HG03095 (cell line): ENCODE measurements around the gene PRICKLE3.
"Not testable (repeated sequence)": the region's sequence is repeated elsewhere in the genome, so short reads cannot be mapped to it uniquely, and the experiment has no call there.

Source experiments
- ATAC-seq: cut with Tn5 transposase; IDR thresholded peaks from one replicate; pipeline ENCODE4 v1.9.1; 2021; ENCODE audit warnings: moderate library complexity; ENCODE audit not compliant: unreplicated experiment

Gene PRICKLE3

DNA sequence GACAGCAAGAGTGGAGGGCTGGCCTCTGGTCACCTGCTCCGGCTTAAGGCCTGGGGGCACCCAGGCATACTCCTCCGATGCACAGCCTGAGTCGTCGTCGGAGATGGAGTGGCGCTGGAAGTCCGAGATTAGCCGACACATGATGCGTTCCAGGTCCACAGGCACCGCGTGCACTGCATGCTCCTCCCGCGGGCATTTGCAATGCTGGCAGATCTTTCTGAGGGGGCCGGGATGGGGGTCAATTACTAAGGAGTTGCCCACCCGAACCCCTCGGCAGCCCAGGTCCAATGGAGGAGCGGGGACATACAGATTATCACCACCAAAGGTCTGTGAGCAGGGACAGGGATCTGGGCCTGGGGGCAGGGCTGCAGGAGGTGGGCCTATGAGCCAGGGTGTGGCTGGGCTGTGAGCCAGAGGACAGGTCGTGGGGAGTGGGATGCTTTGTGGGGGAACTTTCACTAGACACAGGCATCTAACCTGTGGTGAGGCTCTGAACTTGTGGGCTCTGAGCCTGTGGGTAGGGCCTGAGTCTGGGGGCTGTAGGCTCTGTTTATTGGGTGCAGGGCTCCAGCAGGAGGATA is 2.4 kb downstream of the PRICKLE3 start:
- no peak for ATAC-seq

DNA sequence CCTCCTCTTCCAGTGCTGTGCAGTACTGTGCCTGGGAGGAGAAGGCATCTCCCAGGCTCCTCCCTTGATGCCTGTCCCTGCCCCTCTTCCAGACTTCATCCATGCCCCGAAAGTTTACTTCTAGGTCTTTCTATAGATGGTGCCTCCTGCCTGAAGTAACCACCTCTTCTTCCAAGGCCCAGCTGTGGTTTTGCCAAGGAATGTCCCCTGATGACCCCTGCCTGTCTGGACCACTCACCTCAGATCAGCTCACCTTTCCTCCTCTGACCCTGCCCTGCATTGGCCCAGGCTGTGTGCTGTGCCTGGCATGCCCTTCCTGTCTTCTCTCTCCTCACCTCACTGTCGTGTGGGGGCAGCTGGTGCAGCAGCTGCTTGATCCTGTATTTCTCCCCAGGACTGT is 6.8 kb downstream of the PRICKLE3 start:
- ATAC-seq, result no peak

DNA sequence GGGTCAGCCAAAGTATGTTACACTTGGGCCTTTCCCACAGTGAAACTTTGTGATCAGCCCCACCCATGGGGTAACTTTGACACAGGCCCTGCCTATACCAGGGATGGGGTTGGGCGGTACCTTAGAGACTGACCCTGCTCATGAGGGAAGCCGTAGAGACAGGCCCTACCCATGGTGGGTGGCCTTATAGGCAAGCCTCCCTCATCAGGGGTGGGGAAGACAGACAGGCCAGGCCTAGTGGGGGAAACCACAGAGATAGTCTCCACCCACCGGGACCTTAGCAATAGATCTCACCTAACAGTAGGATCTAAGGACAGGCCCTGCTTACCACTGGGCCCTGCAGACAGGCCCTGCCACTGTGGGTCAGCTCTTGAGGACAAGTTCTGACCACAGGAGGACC is 7.6 kb downstream of the PRICKLE3 start:
- ATAC-seq, result no peak

DNA sequence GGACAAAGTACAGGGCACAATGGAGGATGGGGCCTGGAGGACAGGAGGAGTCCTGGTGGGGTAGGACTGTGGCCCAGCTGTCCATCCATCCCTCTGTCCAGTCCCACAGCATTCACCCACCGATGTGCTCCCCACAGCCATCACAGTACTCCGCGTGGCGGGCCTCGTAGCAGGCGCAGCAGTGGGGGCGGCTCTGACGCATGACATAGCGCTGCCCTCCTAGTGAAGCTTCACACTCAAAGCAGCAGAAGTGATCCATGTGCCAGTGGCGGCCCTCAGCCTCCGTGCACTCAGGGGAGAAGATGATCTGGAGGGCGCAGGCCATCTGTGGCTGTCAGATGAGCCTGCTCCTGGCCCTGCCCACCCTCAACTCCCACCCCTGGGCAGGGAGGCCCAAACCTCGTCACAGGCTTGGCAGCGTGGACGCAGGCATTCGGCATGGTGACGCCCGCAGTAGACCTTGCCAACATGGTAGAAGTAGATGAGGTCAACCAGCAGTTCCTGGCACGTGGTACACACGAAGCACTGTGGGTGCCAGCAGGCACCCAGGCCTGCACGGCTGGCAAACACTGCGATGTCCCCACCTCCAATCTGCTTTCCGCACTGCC is 8.2 kb downstream of the PRICKLE3 start:
- ATAC-seq, result no peak

DNA sequence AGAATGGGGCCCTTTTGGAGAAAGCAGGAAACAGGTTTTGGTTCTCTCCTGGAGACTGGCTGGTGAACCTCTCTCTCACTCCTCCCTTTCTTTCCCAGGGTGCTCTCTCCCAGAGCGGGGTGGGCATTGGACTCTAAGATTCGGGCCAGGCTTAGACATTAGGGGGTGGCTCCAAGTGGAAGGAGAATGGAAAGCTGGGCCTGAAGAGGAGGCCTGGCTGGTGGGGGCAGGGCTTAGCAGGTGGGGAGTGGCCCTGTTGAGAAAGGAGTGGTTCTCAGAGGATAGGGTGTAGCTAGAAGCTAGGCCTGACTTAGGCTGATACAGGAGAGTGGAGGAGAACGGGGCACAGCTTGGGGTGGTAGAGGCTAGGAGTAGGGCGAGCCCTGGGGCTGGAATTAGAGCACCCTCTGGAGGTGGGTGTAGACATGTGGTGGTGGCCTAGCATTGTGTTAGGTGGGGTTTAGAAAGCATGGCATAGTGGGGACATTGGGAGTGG is 8.8 kb downstream of the PRICKLE3 start:
- no peak for ATAC-seq

DNA sequence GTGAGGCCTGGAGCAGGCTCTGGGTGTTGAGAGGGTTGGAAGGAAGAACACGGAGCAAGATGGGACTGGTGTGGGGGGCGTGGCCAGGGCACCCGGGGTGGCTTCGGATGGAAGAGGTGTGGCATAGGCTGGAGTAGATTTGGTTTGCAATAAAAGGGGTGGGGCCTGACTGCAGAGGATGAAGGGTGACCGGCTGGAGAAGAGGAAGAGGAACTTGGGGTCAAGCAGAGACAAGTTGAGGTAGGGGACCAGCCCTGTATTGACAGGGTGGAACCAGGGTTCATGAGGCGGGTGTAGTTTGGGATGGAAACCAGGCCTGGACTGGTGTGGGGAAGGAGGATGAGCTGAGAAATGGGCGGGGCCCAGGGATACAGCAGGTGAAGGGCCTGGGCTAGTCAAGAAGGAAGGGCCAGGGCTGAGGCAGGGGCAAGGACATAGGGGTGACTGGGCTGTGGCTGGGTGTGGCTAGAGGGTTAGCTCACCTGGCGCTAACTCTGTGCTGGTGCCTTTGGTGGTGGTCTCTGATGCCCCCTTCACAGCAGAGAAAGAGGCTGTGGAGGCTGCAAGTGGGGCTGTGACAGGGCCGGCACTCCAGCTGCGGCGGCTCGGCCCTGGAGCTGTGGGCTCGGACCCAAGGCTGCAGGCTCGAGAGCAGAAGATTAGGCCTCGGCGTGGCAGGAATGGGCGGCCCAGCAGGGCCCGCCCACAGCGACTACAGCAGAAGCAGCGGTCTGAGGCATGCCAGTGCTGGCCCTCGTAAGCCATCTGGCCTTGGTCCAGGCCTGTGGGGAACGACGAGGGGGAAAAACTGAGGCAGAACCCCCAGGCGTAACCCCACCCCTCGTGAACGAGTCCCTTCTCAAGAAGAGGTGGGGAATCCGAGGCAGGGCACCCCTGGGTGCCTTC is 9.5 kb downstream of the PRICKLE3 start:
- no peak for ATAC-seq

GRCh38 chrX:49175435-49176274 is 10.5 kb downstream of the PRICKLE3 start:
- no peak for ATAC-seq

DNA sequence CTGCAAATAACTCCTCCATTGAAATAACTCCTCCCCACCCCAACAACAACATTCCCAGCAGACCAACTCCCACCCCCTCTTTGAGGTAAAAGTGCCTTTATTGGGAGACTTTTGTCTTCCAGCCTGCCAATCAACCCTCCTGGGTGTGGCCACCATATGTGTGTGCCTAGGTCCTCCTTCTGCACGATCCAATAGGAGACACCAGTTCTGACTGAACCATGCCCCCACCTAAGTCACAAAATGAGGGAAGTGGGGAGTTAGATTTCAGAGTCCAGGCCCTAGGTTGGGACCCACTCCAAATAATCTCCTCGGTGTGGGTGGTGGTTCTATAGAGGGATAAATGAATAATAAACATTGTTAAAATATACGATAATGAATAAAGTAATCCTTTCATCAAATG is 11.4 kb downstream of the PRICKLE3 start:
- no peak for ATAC-seq

GRCh38 chrX:49173544-49173943 is 12.6 kb downstream of the PRICKLE3 start:
- not testable (repeated sequence) for ATAC-seq

- ATAC-seq, result peak; percentile 67
Measured at GRCh38 chrX:49172280-49172780, 13.8 kb downstream of the PRICKLE3 start.

DNA sequence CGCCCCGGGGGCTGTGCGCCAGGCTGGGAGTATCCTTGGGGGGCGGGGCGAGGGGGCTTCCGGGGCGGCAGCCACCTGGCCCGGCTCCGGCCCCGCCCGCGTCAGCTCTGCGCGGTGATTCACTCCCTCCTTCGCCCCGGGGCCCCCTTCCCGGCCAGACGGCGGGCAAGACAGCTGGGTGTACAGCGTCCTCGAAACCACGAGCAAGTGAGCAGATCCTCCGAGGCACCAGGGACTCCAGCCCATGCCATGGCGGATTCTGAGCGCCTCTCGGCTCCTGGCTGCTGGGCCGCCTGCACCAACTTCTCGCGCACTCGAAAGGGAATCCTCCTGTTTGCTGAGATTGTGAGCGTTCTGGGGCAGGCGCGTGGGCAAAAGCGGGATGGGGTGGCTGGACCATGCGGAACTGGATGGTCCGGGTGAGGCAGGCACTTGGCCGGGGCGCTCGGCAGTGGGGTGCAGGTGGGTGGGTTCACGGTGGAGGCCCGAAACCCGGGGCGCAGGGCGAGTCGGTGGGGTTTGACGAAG is 14.4 kb downstream of the PRICKLE3 start, which contains the start of gene PLP2:
Gene PLP2 (plus strand): TSS at position 147 of the 528 bp plus-strand sequence. CDS start 103 bp downstream, at position 250.
- ATAC-seq, result peak; percentile 36

- ATAC-seq, result no peak
Measured at GRCh38 chrX:49167740-49168108, 18.4 kb downstream of the PRICKLE3 start.

DNA sequence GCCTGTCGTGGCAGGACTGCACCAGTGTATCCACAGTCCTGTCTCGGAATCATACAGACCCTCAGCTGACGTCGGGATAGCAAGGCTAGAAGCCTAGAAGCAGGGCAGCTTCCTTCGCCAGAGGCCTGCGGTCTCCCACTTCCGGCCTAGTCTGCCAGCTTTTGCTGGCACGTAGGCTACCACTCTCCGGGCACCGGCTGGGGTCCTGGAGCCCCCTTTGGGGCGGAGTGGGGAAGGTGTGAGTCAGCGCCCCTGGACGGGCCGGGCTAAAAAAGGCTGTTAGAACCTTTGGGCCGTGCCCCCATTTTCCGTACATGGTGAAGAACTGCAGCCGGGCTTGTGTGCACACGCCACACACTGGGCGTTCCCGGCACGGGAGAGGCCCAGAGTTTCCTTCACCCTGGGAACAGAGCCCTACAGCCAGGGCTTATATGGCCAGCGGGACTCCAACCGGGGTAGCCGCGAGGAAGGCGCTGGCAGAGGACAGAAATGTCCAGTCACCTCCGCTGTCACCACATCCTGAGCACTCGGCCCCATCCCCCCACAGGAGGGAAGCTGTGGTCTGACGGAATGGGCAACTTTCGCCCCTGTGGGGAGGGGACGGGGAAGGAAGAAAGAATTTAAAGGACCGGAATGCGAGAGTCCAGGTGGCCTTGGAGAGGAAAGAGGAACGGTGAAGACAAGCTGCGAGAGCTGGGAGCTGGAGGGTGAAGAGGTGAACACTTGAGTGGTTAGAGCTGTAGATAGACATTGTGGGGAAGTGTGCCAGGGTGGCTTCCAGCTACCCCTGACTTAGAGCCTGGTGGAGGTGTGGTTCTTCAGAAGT is 19.0 kb downstream of the PRICKLE3 start:
- no peak for ATAC-seq

DNA sequence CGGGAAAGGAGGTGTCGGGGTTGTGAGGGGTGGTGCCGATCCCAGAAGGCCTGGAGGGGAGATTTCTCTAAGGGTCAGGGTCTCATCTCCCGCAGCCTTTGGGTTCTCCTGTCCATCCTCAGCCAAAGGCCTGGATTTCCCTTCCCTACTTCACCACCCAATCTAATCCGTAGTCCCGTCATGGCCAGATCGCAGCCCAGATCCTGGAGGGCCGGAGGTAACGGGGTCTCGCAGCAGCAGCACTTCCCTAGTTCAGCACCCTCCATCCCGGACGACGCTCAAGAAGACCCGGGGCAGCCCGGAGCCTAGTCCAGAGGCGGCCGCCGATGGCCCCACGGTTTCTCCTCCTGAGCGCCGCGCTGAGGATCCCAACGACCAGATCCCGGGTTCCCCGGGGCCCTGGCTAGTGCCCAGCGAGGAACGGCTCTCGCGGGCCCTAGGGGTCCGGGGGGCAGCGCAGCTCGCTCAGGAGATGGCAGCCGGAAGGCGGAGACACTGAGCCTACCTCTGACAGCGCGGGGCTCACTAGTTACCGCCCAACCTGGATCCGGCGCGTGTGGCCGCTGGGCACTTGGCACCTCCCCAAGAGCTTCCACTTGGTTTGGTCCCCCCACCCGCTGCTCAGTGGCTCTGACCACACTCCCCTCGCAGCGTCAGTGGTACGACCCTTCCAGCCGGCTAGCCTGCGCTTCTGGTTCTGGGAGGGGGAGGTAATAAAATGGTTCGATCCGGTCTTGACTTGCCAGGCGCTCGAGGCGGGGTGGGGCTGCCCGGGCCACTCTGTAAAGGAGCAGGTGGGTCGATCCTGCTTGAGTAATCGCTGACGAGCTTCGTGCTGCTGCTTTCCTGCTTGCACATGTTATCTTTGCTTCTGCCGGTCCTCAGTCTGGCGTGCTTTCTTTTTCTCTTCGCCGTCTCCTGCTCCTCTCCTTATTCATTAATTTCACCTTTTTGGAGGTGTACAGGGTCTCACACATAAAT is 20.0 kb downstream of the PRICKLE3 start:
- no peak for ATAC-seq

DNA sequence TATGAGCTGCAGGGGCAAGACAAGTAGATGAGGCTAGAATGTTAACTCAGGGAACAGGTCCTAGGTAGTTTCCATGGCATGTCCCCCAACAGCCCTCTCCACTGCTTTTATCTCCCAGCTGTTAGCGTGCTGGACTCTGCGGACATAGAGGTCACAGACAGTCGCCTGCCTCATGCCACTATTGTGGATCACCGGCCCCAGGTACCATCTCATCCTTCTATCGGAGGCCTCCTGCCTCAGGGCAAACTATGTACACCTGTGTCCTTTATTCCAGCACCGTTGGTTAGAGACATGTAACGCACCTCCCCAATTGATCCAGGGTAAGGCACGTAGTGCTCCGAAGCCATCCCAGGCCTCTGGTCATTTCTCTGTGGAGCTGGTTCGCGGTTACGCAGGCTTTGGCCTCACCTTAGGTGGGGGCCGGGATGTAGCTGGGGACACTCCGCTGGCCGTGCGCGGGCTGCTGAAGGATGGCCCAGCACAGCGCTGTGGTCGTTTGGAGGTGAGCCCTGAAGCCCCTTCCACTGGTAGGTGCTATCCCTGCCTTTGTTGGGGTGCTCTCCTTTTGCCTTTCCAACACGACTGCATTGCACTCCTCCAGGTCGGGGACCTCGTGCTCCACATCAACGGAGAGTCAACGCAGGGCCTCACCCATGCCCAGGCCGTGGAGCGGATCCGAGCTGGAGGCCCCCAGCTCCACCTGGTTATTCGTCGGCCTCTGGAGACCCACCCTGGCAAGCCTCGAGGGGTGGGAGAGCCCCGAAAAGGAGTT is 21.4 kb downstream of the PRICKLE3 start:
- ATAC-seq, result no peak

DNA sequence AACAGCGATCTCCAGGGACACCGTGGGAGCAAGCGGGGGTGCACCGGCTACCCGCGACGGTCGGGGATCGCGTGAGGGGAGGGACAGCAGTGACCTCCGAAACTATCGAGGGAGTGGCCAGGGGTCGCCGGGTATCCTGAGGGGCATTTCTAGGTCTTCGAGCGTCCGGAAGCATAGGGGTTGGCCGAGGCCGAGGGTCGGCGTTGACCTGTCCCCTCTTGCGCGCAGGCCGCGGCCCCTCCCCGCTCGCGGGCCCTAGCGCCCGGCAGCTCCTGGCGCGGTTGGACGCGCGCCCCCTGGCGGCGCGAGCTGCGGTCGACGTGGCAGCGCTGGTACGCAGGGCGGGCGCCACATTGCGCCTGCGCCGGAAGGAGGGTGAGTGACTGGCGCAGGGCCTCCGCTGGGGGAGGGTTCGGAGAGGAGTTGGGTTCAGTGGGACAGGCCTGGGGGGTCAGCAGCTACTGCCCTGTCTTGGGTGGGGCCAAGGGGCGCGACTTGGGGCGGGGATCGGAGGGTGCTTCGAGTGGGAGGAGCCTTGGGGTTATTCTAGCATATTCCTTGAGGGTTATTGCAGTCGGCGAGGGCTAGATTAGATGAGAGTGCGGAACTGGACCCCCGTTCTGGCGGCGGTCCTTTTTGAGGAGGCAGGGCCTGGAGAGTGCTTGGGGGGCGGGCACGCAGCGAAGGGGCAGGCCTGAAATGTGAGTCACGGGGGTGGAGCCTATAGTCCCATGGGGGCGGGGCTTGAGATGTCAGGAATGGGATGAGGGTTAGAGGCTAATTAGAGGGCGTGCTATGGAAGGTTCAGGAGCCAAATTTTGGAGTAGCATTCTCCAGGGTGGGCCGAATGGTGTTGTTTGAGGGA is 22.4 kb downstream of the PRICKLE3 start:
- ATAC-seq, result peak; percentile 39

GRCh38 chrX:49162620-49163019 is 23.6 kb downstream of the PRICKLE3 start, which contains the start of gene MAGIX:
Gene MAGIX, plus strand, starts transcription at chrX:49162758. Its CDS starts 132 bp downstream, at chrX:49162890.
- ATAC-seq, result no peak
